Embryonic facial prominence (tissue), 1 donor: ENCODE measurements around the gene EFCAB6.

Experiments used
- DNase-seq: peaks from one replicate; pipeline ENCODE4 v3.0.0-alpha.2; 2016; ENCODE audit errors: extremely low spot score

The EFCAB6 gene

GRCh38 chr22:43554259-43554636 lies 257.9 kb downstream of the EFCAB6 start:
- no peak for DNase-seq

DNA sequence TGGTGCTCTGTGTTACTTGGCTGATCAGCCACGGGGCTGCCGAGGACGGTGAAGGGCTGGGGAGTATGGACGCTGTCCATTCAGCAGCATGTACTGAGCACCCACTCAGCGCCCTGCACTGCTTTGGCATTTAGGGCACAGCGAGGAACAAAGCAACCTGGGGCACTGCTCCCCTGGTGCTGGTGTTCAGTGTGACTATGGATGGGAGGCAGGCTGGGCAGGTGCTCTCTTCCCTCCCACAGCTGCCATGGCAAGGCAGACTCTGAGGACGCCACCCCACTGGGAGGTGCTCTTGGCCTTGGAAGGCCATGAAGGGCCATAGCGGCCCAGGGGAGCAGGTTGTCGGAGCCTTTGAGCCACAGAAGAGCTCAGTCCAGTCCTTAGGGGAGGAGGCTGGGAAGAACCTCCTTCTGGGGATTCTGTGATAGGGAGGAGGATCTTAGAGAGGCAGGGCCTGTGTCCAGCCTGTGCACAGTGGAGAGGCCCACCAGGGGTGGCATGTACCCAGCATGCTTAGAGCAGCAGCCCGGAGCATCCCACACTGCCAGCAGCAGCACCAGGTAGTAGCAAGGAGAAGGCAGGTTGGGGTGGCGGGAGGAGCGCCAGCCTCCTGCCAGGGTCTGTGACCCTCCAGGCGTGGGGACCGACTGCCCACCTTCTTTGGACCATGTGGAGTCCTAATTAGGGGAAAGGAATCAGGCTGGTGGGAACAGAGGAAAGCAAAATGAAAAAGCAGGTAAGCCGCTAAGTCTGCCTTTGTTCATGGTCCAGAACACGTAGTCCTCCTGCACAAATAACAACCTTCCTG lies 258.4 kb downstream of the EFCAB6 start:
- no peak for DNase-seq

DNA sequence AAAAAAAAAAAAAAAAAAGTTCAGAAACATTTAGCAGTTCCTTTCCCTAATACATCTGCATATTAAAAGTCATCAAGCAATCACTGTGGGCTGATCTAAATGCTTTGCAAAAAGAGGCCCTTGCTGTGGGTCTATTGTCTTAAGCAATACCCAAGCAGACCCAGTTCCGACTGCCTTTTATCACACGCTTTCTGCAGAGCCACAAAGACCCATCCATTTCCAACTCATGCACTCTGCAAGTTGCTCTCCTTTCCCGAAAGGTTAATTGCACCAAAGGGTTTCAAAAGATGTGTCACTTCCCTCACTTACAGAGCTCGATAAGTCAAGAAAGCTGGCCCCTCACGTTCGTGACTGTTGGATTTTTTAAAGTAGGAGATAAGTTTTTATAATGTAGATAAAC lies 261.4 kb downstream of the EFCAB6 start:
- DNase-seq, result no peak

GRCh38 chr22:43550024-43550620 lies 262.0 kb downstream of the EFCAB6 start:
- DNase-seq, result no peak

GRCh38 chr22:43546186-43546585 lies 265.9 kb downstream of the EFCAB6 start:
- no peak for DNase-seq

GRCh38 chr22:43544289-43544673 lies 267.8 kb downstream of the EFCAB6 start:
- no peak for DNase-seq

DNA sequence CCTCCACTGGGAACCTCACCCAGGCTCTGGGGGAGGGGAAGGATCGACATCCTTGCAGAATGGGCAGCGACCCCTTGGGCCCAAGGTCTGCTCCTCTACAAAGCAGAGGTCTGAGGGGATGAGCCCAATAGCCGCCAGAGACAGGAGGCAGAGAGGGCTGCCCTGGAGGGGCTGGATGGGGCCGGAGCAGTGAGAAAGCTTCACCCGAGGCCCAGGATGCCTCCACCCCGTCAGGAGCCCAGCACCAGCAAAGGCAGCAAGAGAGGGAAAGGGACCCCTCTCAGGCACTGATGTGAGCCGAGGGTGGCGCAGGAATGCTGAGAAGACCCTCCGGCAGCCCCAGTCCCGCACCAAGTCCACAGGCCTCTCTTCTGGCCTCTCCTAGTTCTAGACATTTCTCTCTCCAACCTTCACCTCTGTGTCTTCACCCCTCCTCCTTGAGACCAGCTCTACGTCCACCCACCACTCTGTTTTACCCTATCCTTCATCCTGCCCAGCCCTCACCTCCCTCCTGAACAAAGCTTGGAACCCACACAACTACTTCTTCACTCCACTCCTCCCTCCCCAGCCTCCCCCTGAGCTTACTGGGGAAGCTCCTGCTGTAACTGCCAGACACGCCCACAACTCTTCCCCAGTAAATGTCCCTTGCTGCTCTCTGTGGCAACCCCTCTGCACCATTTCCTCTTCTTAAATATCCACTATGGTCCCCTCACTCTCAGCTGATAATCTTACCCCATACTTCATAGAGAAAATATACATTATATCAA lies 268.4 kb downstream of the EFCAB6 start:
- no peak for DNase-seq

- DNase-seq, result no peak
Observed at GRCh38 chr22:43542681-43543521, 269.2 kb downstream of the EFCAB6 start.

DNA sequence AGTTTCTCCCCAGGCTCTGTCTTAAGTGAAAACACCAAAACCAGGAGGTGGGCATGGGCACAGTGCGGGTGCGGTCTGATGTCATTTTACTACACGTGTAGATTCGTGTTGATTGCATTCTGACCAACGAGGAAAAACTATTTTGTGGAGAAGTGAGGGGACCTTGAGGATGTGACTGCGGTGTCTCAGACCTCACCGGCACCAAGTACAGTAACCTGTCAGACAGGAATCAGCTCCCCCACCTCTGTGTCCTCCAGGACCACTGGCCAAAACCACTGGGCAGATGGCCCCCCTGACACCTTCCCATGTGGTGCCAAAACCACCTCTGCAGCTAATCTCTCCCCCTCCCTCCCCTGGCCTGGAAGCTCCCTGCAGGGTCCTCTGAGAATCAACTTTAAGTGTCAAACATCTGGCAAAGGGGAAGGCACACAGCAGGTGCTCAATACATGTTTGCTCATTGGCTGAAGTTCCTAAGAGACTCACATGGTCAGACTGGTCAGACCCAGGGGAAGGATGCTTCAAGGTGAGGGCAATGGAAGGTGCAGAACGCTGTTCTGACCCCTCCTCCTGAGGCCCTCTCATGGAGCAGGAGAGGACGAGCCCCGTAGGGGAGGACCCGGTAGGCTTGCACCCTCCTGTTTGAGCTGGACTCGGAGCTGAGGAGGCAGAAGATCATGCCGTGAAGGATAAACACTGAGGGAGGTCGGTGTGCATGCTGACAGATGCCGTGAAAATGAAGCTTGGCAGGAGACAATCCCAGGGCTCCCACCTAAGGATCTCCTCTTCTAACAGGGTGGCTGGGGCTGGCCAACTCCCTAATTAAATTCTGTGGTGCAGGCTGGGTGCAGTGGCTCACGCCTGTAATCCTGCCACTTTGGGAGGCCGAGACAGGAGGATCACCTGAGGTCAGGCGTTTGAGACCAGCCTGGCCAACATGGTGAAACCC lies 270.4 kb downstream of the EFCAB6 start:
- DNase-seq, result no peak

DNA sequence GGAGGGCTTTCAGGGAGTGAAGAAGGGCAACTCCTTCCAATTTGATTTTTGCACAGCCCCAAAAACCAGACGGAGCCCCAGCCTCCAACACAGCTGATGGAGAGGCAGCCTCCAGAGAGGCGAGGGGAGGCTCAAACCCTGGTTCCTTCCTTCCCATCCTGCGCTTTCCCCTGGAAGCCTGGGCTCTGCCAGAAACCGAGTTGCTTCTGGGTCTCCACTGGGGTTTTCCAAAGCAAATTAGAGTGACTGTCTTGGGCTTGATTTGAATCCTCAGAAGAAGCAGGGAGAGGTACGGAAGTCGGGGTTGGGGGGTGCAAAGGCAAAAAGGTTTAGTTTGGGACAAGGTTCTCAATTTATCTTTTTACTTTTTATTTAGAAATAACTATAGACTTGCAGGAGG lies 271.1 kb downstream of the EFCAB6 start:
- DNase-seq, result no peak

DNA sequence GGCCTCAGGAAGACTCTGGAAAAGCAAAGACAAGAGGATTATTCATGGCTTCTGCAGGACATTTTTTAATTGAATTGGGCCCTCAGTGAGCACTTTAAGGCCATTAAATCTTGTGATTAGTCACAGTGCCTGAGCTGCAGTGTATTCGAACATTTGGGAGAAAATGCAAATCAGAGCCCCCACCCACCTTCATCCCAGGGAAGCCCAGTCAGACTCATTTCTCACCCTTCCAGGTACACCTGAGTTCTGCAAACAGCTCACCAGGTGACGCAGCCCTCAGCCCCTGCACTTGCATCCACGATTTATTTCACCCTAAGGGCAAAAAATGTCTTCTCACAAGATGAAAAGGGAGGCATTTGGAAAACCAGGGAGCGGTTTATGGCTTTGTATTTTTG lies 271.6 kb downstream of the EFCAB6 start:
- DNase-seq, result no peak

GRCh38 chr22:43539572-43540528 lies 272.3 kb downstream of the EFCAB6 start:
- no peak for DNase-seq

DNA sequence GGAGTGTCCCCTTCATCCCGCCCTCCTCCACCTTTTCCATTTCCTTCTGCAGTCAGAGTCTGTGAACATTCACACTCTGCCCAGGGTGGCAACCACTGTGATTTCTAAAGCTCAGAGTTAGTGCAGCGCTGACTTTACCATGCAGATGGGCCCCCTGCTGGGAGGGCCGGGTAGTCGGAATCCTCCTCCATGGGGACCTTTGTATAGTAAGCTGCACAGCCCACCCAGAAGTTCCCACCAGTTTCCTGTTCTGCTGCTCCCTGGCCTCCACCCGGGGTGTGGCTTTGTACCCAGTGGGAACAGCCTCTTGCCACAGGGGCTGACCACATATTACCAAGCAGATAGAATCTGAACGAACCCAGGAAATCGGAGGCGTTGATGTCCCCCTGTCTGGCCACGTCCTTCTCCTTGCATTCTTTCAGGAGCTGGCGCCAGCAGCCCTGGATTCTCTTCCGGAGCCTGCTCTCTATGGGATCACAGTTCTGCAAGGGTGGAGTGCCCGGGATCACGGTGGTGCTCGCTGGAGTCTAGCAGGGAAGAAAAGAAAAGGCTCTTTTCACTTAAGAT lies 275.0 kb downstream of the EFCAB6 start:
- no peak for DNase-seq

DNA sequence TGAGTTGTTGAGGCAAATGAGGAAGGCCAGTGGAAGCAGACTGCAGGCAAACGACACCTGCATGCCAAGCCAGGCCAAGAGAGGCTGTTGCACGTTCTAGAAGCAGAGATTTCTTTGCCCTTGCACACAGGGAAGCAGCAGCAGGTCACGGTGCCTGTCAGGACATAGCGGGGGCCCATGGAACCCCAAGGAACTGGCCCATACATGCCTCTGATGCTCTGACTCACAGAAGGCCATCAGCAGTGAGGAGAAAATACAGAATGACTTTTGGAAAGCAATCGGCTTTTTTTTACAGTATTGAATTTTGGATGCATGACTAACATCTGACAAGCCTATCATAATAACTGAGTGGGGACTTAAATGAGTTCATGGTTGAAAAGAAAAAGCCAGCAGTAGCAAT lies 276.4 kb downstream of the EFCAB6 start:
- DNase-seq, result no peak

DNA sequence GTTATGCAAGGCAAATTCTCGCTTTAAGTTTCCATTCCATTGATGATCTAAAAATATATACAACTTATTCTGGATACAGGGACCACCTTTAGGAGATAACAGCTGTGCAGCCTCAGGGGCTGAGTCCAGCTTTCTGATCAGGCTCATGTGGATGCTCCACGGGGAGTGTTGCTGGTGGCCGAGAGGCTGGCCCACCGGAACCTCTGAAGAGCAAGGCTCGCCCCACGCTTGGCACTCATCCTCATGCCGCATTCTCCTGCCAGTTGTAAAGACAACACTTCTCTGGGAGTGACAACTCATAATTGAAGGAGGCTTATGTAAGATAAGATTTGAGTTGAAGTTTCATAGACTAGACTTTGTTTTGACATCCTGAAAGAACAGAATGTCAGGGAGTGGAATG lies 276.8 kb downstream of the EFCAB6 start:
- no peak for DNase-seq

- DNase-seq, result no peak
Observed at GRCh38 chr22:43534916-43535315, 277.2 kb downstream of the EFCAB6 start.

- DNase-seq, result no peak
Observed at GRCh38 chr22:43533656-43534428, 278.3 kb downstream of the EFCAB6 start.

DNA sequence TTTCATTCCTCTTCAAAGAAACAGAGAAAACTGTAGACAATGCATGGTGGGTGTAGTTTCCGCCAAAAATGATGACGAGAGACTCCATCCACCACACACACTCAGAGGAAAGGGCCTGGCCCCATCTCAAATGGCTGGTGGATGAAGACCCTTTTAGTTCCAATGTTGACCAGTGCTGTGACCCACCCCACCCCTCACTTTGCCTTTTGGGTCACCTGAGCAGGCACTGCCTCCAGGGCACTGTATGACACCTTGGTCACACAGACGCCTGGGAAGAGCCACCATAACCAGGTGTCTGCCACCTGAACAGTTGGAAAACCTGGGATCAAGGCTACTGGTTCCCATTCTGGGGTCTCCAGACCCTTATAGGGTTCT lies 279.0 kb downstream of the EFCAB6 start:
- DNase-seq, result no peak
